DMS79 treated with DMSO at 0.1 percent for 48 hours (cell line): Measurements from ENCODE around the gene STK24.

Source experiments
- DNase-seq: peaks from one replicate; lab custom pipeline; 2025; lab: John Stamatoyannopoulos, UW

The STK24 gene

DNA sequence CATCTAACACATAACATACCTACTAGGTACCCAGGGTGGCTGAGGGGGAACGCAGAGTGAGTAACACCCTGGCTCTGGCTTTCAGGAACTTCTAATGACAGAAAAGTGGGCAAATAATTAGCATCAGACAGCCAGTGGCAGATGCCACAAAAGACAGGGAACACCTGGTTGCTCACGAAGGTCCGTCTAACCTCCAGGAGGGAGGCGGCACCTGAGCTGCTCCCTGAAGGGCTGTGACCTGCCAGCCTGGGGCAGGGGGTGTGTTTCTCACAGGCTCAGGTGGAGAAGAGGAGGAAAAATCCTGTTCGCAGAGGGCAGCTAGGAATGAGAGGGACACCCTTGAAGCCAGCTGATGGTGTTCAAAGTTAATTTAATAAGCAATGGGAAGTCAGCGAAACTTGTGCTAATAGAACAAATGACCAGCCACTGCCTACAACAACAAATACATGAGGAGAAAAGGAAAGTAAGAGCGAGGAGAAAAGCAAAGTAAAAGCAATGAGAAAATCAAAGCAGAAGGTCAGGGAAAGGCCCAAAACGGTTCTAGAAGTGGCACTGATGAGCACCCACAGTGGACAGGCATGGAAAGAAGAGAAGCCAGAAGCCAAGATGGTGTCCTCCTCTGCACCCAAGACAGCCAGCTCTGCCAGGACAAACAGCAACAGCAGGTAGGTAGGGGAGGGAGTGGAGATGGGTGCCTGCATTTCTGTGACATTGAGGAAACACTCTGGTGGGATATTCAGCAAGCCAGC, 87.3 kb downstream of the STK24 start:
- no peak for DNase-seq

DNA sequence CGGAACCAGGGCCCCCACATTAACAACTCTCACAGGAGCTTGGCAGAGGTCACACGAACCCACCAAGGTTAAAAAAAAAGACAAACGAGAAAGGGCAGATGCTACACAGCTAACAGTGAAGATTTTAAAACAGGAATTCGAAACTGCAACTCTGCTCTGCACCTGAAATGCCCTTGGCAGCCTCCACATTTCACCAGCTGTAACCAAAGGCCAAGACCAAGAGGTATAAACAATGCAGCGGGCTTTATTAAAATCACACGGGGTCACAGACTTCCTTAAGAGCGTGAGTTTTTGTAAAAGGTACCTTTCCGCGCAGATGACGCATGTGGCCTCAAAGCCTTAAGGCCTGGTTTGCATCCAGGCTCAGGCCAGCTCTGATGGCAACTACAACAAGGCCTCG, 88.2 kb downstream of the STK24 start:
- DNase-seq, result no peak

DNA sequence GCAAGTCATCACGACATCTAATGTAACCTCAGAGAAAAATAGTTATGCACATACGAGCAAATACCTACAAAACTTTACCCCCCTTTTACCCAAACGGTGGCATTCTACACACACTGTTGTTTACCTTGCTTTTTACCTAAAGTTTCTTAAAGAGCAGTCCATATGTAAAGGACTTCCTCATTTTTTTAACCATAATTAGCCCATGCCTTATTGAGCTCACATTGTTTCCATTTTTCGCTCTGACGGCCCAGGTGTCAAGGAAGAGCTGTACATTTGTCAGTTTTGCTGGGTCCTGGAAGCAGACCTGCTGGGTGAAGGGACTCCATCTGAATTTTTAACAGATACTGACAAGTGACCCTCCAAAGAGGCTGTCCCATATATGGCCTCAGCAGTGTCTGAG, 89.4 kb downstream of the STK24 start:
- DNase-seq, result no peak

DNA sequence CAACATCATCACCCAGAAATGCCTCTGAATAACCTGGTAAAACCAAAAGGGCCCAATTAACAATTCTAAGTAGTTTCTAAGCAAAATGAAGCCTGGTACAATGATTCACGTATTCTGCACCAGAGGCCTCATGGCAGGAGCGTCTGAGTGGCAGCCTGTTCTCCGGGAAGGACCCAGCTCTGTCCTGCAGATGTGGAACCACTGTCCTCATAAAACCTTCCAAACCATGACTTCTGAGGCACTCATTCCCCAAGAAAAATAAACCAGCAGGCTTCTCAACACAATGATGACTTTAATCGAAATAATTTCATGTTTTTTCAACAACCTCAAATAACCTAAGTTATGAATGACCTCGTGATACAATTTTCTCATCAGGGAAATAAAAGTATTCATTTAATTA, 89.9 kb downstream of the STK24 start:
- DNase-seq, result no peak

DNA sequence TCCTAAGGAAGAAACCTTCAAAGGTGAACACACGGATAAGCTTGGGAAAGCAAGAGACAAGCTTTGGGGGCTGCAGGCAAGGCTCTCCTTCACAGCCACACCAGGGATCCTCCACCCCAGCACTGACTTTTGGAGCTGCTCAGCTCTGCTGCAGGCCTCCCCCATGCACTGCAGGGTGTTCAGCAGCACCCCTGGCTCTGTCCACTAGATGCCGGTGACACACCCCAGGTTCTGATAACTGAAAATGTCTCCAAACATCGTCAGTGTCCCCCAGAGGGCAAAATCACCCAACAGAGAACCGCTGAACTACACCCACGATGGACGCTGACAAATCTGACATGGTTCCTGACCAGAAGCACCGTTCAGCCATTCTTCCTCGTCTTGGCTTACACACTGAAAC, 90.5 kb downstream of the STK24 start:
- no peak for DNase-seq

DNA sequence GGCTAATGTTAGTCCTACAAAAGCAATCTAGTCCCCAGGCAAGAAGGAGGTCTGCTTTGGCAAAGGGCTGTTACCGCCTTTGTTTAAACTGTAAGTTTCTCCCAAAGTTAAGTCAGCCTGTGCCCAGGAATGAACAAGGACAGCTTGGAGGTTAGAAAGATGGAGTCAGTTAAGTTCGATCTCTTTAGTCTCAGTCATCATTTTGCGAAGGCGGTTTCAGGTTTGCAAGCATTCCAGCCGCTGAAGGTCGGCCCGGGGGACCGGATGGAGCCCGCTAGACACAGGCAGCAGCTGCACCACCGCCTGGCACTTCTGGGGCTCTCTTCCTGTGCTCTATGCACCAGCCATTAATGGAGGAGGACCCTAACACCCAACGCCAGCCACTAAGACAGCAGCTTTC, 91.3 kb downstream of the STK24 start:
- DNase-seq, result no peak

DNA sequence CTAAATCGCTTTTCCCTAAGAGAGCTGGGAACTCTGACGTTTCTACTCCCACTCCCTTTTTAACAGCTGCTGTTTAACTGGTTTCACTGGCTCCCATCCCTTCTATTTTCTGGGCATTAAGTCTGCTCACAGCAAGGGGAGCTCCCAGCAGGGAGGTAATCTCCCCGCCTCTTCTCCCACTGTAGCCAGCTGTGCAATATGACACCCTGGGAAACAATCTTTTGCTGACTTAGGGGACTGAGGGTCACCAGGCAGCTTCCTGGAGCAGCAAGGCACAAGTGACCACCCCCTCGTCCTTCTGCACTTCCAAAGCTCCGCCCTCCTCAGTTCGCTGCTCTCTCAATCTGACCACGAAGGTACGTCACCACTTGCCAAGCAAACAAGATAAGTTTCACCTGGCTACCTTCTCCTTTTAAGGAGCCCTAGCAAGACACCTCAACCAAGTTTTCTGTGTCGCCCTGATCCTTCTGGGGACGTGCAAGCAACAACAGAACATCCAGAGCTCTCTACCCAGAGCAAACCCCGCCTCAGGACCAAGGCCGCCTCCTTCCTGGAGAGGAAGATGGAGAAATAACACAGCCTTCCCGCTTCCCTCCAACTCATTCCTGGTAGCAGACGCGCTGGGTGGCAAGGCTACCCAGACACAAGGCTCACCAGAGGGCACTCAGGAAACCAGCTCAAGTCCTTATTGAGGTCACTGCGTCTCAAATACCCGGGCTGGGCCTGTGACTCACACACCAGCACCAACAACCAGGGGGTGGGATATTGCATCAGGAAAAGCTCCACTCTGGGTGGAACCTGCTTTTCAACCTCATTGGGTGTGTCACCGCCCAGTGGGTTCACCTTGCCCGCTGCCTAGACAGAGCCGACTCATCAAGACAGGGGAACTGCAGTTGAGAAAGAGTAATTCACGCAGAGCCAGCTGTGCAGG, 92.4 kb downstream of the STK24 start:
- DNase-seq, result peak; percentile 99

DNA sequence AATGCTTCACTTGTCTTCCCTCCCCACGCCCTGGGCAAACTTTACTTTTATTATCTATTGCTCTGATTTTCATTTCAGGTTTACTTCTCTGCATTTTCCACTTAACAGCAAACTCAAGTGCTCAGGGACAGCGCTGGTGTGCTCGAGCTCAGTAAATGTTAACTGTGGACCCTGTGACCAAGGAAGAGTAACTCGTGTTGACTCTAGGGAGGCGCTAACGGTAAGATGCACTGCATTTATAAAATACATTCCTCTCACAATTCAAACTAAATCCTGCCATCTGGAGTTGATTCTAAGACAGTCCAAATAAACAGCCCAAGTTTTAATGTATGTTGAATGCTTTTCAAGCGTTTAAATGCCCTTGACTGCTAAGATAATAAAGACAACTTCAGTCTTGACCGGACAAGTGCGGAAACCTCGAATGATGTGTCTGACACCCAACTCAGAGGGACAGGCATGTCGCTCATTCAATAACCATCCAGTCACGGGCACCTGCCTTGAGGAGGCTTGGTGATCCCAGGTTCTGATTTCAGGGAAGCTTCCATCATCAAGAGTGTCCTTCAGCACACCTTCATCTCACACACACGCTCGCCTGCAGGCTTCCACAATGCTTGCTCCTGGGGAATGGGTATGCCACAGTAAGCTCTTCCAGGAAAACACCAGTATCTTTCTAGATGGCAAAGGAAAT, 93.2 kb downstream of the STK24 start:
- DNase-seq, result peak; percentile 87

DNA sequence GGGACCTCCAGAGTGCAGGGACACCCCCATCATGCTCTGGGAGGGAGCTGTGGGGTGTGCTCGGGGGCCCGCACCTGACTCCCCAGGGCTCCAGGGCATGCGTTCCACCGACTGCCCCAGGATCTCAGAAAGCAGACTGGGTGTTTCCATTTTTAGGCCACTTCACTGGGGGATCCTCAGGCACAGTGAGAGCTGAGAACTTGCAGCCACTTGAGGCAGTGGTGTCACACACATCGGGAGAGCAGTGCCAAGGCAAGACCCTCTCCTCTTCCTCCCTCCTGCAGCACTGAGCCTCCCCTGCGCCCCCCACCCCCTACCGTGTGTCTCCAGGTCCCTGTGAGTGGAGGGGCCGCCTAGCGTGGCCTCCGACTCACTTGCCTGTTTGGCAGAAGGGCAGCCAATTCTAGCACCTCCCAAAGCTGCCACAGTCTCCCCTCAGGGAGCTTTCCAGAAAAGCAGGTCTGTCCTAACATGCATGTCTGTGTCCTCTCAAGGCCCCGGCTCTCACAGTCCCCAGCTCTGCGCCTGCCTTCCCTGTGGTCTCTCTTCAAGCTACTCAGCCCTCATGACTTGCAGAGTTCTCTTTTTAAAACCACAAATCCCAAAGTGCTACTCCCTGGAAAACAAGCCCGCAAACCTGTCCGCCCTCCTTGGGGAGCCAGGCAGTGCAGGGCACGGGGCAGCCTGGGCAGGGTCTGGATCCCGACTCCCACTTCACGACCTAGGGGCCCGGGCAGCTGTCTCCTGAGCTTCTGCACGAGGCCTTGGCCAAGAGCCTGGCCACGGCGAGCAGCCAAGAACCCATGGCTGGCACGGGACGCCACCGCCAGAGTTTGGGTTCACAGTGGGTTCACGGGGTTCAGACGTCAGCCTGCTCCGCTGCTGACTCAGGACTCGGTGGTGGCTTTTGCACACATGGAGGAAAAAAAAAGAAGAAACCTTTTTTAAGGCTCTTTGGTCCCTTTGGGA, 94.1 kb downstream of the STK24 start:
- DNase-seq, result peak; percentile 86

DNA sequence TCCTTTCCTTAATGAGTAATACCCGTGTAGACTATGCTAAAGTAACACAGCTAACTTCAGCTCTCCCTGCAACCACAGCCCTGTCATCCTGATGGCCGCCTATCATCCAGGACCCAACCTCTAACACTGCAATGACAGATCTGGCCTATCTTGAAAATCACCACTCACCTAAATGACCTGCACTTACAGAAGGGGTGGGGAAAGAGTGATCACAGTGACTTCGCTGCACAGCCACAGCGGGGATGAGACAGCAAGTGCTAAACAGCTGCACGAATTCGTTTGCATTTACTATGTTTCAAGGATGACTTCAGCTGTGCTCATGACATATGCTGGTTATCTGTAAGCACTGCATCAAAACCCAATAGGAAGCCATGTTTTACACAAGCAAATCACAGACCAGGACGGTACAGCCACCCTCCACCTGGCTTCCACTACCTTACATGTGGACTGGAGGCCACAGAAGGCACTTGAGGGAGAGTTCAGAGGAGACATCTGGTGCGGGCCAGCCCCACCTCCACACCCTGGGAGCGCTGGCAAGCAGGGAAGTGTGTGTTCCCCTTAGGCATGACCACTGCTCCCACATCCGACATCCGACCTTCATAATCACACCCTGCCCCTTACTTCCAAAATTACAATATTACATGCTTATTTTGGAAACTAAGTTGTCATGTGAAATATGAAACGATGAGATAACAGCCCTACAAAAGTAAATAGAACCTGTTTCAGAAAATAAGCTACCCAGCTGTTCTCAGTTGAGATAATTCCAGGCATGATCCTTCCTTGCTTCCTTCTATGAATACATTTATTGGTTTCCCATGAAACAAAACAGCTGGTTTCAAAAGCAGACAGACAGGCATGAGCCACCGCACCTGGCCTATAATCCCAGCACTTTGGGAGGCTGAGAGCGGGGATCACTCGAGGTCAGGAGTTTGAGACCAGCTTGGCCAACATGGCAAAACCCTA, 95.7 kb downstream of the STK24 start:
- no peak for DNase-seq

DNA sequence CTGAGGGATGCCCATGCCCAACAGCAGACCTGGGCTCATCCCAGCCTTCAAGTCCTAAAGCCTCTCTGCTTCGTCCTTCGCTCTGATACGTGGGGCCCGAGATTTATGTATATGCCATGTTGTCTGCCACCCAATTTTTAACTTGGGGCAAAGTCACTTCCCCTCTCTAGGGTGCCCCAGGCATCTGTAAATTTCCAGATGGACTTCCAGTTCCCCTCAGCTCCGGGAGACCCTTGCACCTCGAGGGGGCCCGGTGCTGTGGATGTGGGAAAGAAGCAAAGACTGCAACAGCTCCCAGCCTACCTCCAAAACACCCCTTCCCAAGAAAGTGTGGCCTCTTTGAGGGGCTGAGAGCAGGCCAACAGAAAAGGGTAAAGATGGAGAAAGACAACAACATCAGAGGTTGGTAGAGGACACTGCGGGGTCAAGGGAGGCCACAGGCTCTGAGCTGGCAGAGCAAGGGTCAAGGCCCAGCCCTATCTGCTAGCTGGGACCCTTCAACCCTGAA, 97.4 kb downstream of the STK24 start:
- no peak for DNase-seq

DNA sequence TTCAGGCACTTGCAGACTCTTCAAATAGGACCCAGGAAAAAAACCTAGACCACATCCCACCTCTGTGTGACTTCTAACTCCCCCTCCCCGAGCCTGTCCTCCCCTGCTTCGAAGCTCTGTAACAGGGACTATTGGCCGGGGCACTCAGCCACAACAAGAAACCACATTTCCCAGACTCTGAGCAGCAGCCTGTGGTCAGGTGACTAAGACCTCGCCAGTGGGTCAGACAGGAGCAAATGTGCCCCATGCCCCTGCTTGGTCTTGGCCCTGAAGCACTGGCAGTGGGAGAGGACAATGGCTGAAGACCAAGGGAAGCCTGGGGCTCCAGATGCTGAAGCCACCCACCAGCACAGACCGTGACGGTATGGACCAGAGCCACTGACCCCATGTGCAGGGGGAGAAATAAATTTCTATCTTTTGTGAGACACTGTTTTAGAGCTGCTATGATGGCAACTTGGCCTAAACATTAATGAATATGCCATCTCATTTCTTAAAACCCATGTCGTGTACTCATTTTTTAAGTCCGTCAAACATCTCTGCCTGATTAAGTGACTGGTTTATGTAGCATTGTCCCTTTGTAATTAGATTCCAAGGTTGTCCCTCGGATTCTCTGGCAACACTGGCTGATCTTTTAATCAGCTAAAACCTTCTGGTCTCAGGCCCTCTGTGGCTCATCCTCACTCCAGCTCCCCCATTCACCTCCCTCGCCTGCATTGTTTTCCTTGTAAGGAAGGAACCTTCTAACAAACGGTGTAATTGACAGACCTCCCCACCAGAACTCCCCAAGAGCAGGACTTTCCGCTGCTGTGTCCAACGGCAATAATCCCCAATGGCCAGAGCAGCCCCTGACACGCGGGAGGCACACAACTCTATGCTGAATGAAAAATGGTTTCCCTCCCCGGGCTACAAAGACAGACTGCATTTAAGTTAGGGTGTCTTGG, 98.4 kb downstream of the STK24 start:
- no peak for DNase-seq

DNA sequence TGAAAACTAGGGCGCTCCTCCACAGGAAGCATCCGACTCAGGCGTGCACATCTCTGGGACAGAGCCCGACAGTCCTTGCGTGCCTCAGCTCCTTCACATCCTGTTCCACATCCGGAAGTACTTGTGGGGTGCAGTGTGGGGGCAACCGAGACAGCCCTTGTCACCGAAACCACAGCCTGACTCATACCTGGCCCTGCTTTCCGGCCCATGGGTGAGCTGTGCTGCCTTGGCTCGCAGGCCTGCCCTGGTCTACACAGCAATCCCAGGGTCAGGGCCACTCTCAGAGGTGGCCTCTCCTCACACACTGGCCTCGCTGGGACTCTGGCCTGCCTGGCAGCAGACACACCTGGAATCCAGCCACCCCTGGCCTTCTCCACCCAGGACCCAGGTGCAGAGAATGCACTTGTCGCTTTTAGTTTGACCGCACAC, 100.4 kb downstream of the STK24 start:
- no peak for DNase-seq

DNA sequence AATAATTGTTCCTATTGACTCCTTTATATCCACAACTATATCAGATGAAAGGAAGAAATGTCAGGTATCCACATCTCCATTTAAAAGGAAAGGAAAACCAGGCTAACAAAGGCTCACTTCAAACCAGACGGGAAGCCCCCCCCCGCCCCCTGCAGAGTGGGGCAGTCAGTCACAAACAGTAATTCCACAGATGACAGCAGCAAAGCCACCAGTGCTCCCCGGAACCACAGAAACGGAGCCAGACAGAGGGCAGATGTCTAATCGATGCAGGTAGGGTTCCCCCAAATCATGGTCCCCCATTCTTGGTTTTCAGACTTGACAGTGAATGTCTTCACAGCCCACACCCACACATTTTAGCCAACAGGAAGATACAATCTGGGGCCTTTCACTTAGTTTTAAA, 100.8 kb downstream of the STK24 start:
- no peak for DNase-seq

DNA sequence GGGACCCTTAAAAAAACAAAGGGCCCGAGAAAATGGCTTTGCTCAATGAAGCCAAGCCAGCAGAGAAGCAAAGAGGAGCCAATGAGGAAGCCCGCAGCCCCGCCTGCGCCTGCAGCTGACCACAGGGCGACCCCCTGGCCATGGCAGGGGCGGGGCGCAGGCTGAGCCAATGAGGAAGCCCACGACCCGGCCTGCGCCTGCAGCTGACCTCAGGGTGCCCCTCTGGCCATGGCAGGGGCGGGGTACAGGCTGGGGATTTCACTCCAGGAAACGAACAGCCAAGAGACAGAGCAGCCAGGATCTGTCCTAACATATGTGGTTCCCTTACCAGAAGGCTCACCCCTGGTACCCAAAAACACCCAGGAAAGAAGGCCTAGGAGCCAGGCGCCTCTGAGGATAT, 101.4 kb downstream of the STK24 start:
- no peak for DNase-seq

DNA sequence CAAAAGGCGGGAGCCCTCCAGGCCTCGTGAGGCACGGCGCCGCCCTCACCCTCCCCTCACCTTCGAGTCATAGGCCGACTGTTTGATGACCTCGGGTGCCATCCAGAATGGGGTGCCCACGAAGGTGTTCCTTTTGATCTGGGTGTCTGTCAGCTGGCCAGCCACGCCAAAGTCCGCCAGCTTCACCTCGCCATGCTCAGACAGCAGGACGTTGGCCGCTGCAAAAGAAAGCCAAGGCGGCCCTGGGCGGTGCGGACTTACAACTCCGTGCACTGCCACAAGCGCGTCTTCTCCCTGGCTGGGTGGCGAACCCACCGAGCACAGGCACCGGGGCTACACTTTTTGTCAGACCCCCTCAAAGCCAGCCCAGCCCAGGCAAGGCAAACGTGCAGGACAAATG, 102.1 kb downstream of the STK24 start:
- no peak for DNase-seq

DNA sequence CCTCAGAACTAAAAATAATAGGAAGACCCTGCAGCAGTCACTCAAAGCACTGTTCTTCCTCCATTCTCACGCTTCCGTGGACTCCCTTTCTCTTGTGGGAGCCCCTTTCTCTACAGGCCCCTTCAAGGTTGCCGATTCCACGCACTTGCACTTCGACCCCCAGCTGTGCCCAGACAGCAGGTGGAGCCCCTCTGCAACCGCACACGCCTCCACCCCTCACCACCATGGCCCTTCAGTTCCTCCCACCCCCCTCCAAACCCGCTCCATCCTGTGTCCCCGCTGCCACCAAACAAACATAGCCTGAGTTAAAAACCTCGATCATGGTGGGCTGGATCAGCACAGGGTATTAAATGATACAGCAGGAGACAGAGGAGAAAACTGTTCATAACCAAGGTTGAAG, 102.6 kb downstream of the STK24 start:
- DNase-seq, result no peak

DNA sequence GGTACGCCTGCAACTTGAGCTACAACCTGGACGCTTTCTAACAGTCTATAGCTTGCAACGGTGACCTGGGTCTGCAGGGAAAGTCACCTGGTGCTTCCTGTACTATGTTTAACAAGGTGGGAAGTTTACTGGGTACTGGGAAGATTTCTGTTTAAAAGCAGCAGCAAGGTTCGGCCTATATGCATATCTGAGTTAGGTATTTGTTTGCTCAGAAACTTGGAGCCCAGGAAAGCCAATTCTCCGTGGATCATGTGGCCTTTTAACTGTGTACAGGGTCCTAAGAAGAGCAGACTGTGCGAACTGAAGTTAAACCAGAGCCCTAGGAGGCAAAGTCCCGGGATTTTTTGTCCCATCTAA, 103.1 kb downstream of the STK24 start:
- DNase-seq, result no peak

DNA sequence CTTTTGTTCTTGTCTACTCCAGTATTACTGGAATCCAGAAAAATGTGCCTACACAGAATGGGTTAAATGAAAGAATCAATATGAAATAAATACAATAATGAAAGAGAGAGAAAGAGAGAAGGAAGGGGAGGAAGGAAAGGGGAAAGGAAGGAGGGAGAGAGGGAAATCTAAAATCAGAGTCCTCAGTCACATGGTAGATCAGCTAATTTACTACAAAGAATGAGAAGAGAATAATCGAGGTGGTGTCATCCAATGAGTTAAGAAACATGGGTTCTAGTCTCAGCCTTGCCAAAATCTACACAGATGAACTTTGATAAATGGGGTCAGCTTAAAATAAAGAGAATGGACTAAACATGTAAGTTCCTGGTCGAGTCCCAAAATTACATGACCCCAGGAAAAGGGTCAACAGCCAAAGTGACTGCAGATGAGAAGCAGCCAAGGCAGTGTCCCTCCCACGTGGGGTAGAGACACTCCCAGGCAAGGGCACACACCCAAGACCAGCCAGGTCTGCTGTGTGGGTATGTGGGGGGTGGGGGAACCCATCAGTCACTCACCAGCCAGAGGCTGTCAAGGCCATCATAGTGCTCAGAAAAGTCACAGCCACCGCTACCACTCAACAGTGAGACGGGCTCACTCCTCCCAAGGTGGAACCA, 103.6 kb downstream of the STK24 start:
- DNase-seq, result no peak
